HepG2 (cell line): ENCODE data around the gene TAPBP. TPM values are rescaled to one million over a fixed set of nuclear protein-coding genes. Genes with fewer than 3 reads are reported as not detected.

Source experiments
- CBX5 ChIP-seq: sonication (generic); formaldehyde crosslinking; IDR thresholded peaks from 2 replicates; pipeline ENCODE4 v1.4.0; 2020; ENCODE audit warnings: missing genetic modification reagents, borderline replicate concordance
- CEBPB ChIP-seq: IDR thresholded peaks from 2 replicates; pipeline ENCODE4 v1.6.1; 2011; ENCODE audit warnings: low read depth, low read length, improper control_type of control experiment, borderline replicate concordance
- GFI1 ChIP-seq: sonication (generic); formaldehyde crosslinking; IDR thresholded peaks from 2 replicates; pipeline ENCODE4 v1.5.0; 2020; ENCODE audit warnings: missing genetic modification reagents, mild to moderate bottlenecking, borderline replicate concordance
- MEF2D ChIP-seq: sonication (generic); formaldehyde crosslinking; IDR thresholded peaks from 2 replicates; pipeline ENCODE4 v1.5.1; 2020; ENCODE audit warnings: mild to moderate bottlenecking, missing genetic modification reagents
- MXI1 ChIP-seq: IDR thresholded peaks from 3 replicates; pipeline ENCODE4 v1.6.1; 2012; ENCODE audit warnings: low read depth, low read length, inconsistent platforms, borderline replicate concordance
- PCBP2 ChIP-seq: fragments of 200-400 bp; formaldehyde crosslinking; optimal IDR thresholded peaks from 2 replicates; pipeline ENCODE3; 2018; ENCODE audit warnings: low read length, low read depth; ENCODE audit not compliant: poor library complexity, severe bottlenecking
- PITX1 ChIP-seq: sonication (generic); formaldehyde crosslinking; IDR thresholded peaks from 2 replicates; pipeline ENCODE4 v1.5.1; 2020; ENCODE audit warnings: mild to moderate bottlenecking, missing genetic modification reagents
- PLRG1 ChIP-seq: fragments of 450-650 bp; conservative IDR thresholded peaks from 2 replicates; pipeline ENCODE4 v1.6.1; 2016
- RARG ChIP-seq: sonication (generic); formaldehyde crosslinking; IDR thresholded peaks from 2 replicates; pipeline ENCODE4 v1.4.0; 2020; ENCODE audit warnings: low read depth, mild to moderate bottlenecking, missing genetic modification reagents
- ZBTB3 ChIP-seq: sonication (generic); formaldehyde crosslinking; IDR thresholded peaks from 2 replicates; pipeline ENCODE4 v1.4.0; 2020; ENCODE audit warnings: low read depth, mild to moderate bottlenecking, moderate library complexity, missing genetic modification reagents, borderline replicate concordance
- ZFX ChIP-seq: sonication (generic); formaldehyde crosslinking; IDR thresholded peaks from 2 replicates; pipeline ENCODE4 v1.4.0; 2020; ENCODE audit warnings: mild to moderate bottlenecking, low read depth, missing genetic modification reagents, moderate library complexity
- ZNF205 ChIP-seq: IDR thresholded peaks from 2 replicates; pipeline ENCODE4 v1.6.1; 2018; ENCODE audit warnings: missing biosample characterization, missing genetic modification reagents
- ZNF557 ChIP-seq: sonication (generic); formaldehyde crosslinking; IDR thresholded peaks from 2 replicates; pipeline ENCODE4 v1.4.0; 2020; ENCODE audit warnings: missing genetic modification reagents
- ZNF629 ChIP-seq: sonication (generic); formaldehyde crosslinking; conservative IDR thresholded peaks from 2 replicates; pipeline ENCODE4 v1.5.0; 2020; ENCODE audit warnings: missing genetic modification reagents
- ZNF660 ChIP-seq: sonication (generic); formaldehyde crosslinking; IDR thresholded peaks from 2 replicates; pipeline ENCODE4 v1.5.1; 2020; ENCODE audit warnings: mild to moderate bottlenecking, low read depth, missing genetic modification reagents, borderline replicate concordance
- ZNF720 ChIP-seq: sonication (generic); formaldehyde crosslinking; IDR thresholded peaks from 2 replicates; pipeline ENCODE4 v1.4.0; 2020; ENCODE audit warnings: missing genetic modification reagents
- ZNF747 ChIP-seq: sonication (generic); formaldehyde crosslinking; IDR thresholded peaks from 2 replicates; pipeline ENCODE4 v1.8.1; 2023; ENCODE audit warnings: missing genetic modification reagents, mild to moderate bottlenecking, borderline replicate concordance
- ZNF839 ChIP-seq: sonication (generic); formaldehyde crosslinking; IDR thresholded peaks from 2 replicates; pipeline ENCODE4 v1.4.0; 2020; ENCODE audit warnings: missing genetic modification reagents, mild to moderate bottlenecking, borderline replicate concordance
- polyA plus RNA-seq, 8 experiments: library from polyadenylated mRNA; depleted of rRNA in 3 of 8; stranded (reverse) in 7 of 8; unstranded in 1 of 8; fragments of >200 nt; fragmentation: Illumina TruSeq in 4 of 8; extraction: Trizol in 4 of 8; gene quantifications; 2 replicates each; pipeline versions ENCODE4 v1.2.1 to v1.2.3, GENCODE V29; 2011 to 2016; ENCODE audit warnings: low read depth in 4 of 8, missing spikeins in 1 of 8, mixed read lengths in 1 of 8; ENCODE audit not compliant: insufficient read depth in 1 of 8
- total RNA-seq, 5 experiments: library from RNA; depleted of rRNA; stranded (reverse); fragments of >200 nt; fragmentation: Illumina TruSeq; extraction: Trizol; gene quantifications; 2 replicates each; pipeline ENCODE4 v1.2.3, GENCODE V29; 2016; ENCODE audit warnings: low read depth in 1 of 5
- TF ChIP-seq, protein P1 (sequence below), 2 experiments: sonication (generic) in 1 of 2; formaldehyde crosslinking in 1 of 2; IDR thresholded peaks; 2 replicates each; pipeline versions ENCODE4 v1.4.0 to v1.6.1; 2016 to 2020; ENCODE audit warnings: borderline replicate concordance in 1 of 2, low read depth in 1 of 2, mild to moderate bottlenecking in 1 of 2, missing genetic modification reagents in 1 of 2
- TF ChIP-seq, protein P2 (sequence below), 2 experiments: sonication (generic) in 1 of 2; formaldehyde crosslinking in 1 of 2; IDR thresholded peaks; 2 replicates each; pipeline versions ENCODE4 v1.5.1 to v1.6.1; 2011 to 2020; ENCODE audit warnings: borderline replicate concordance in 1 of 2, low read depth in 1 of 2, low read length in 1 of 2, mild to moderate bottlenecking in 1 of 2, missing genetic modification reagents in 1 of 2, moderate library complexity in 1 of 2
- TF ChIP-seq, protein P3 (sequence below): sonication (generic); formaldehyde crosslinking; IDR thresholded peaks from 2 replicates; pipeline ENCODE4 v1.4.0; 2020; ENCODE audit warnings: missing genetic modification reagents, mild to moderate bottlenecking, borderline replicate concordance

The TAPBP gene
- total and polyA plus RNA-seq, 2 of the 13 experiments (the other 11 are each of a cell fraction or from before 2014, with no cell fraction given) = 27.4 to 32.3 TPM

DNA sequence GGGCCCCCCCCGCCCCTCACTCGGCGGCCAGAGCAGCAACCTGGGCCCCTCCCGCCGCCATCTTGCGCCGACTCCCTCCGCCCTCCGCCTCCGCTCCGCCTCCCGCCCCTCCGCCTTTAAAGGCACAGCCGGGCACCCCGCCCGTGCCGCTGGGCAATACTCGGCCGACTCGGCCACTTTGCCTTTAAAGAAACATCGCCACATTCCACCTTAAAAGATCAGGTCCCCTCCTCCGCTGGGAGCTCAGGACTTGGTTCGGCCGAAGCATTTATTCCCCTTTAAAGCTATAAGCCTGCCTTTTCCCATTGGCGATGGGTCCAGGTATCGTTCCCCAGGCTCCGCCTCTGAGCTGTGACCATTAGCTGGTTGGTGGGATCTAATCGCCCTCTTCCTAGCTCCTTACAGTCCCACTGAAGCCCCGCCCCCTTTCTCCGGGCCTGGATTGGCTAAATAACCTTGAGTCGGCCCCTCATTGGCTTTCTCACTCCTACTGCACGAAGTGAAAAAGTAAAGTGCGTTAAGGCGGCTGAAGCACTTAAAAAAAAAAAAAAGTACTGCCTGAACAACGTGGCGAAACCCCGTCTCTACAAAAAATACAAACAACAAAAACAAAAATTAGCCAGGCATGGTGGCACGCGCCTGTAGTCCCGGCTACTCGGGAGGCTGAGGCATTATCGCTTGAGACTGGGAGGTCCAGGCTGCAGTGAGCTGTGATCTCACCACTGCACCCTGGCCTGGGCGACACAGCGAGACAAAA is 4.0 kb upstream of the TAPBP start, which contains the start of gene ZBTB22 (continued):
- TF ChIP-seq RARG (CRISPR knock-in tag) (no peak), CEBPB (no peak), ZNF557 (CRISPR knock-in tag) (no peak), ZBTB3 (no peak), PITX1 (CRISPR knock-in tag) (peak; percentile 46; the same call in 1 of the 2 replicates), ZNF839 (no peak), PCBP2 (no peak), ZNF629 (CRISPR knock-in tag) (no peak), ZNF660 (no peak), CBX5 (no peak), ZFX (peak; percentile 30), MXI1 (peak; percentile 54; the same call in 1 of the 3 replicates), MEF2D (CRISPR knock-in tag) (0 out of 2 replicates have a peak, but pooled peaks have one; percentile 44), PLRG1 (no peak), ZNF720 (CRISPR knock-in tag) (no peak), GFI1 (no peak), ZNF205 (CRISPR knock-in tag) (peak; percentile 33; the same call in 1 of the 2 replicates), ZNF747 (CRISPR knock-in tag) (no peak)
- TF ChIP-seq, protein P1, sequence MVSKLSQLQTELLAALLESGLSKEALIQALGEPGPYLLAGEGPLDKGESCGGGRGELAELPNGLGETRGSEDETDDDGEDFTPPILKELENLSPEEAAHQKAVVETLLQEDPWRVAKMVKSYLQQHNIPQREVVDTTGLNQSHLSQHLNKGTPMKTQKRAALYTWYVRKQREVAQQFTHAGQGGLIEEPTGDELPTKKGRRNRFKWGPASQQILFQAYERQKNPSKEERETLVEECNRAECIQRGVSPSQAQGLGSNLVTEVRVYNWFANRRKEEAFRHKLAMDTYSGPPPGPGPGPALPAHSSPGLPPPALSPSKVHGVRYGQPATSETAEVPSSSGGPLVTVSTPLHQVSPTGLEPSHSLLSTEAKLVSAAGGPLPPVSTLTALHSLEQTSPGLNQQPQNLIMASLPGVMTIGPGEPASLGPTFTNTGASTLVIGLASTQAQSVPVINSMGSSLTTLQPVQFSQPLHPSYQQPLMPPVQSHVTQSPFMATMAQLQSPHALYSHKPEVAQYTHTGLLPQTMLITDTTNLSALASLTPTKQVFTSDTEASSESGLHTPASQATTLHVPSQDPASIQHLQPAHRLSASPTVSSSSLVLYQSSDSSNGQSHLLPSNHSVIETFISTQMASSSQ (IDR thresholded peaks at IDR 0.05; ENCODE audit: low read depth) = 0 out of 2 replicates have a peak, but pooled peaks have one; percentile 5
- TF ChIP-seq, protein P1 (CRISPR knock-in tag; IDR thresholded peaks at IDR 0.05; ENCODE audit: borderline replicate concordance) = no peak; the same call in 1 of the 2 replicates
- TF ChIP-seq, protein P2, sequence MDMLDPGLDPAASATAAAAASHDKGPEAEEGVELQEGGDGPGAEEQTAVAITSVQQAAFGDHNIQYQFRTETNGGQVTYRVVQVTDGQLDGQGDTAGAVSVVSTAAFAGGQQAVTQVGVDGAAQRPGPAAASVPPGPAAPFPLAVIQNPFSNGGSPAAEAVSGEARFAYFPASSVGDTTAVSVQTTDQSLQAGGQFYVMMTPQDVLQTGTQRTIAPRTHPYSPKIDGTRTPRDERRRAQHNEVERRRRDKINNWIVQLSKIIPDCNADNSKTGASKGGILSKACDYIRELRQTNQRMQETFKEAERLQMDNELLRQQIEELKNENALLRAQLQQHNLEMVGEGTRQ (IDR thresholded peaks at IDR 0.05; ENCODE audit: low read depth, low read length) = no peak
- TF ChIP-seq, protein P2 (CRISPR knock-in tag; IDR thresholded peaks at IDR 0.05; ENCODE audit: borderline replicate concordance) = no peak; the same call in 1 of the 2 replicates
- TF ChIP-seq, protein P3, sequence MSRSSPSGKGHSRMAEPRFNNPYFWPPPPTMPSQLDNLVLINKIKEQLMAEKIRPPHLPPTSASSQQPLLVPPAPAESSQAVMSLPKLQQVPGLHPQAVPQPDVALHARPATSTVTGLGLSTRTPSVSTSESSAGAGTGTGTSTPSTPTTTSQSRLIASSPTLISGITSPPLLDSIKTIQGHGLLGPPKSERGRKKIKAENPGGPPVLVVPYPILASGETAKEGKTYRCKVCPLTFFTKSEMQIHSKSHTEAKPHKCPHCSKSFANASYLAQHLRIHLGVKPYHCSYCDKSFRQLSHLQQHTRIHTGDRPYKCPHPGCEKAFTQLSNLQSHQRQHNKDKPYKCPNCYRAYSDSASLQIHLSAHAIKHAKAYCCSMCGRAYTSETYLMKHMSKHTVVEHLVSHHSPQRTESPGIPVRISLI (CRISPR knock-in tag) = peak; percentile 98
